HepG2 (cell line): ENCODE data around the gene PLAA. TPM values are rescaled to one million over a fixed set of nuclear protein-coding genes. Genes with fewer than 3 reads are reported as not detected.
A peak's percentile ranks its signal among the peaks of the same experiment; 100 is the strongest.

ENCODE experiments used
- CBX1 ChIP-seq: IDR thresholded peaks from one replicate; pipeline ENCODE4 v1.6.1; 2016; ENCODE audit warnings: antibody characterized with exemption, low read depth
- CCAR2 ChIP-seq: fragments of 200-400 bp; formaldehyde crosslinking; optimal IDR thresholded peaks from 2 replicates; pipeline ENCODE3; 2018; ENCODE audit warnings: low read depth, mild to moderate bottlenecking, low read length, moderate library complexity
- HDAC2 ChIP-seq: sonication (generic); formaldehyde crosslinking; IDR thresholded peaks from 2 replicates; pipeline ENCODE4 v1.4.0; 2020; ENCODE audit warnings: missing genetic modification reagents
- KLF13 ChIP-seq: sonication (generic); formaldehyde crosslinking; IDR thresholded peaks from 2 replicates; pipeline ENCODE4 v1.4.0; 2020; ENCODE audit warnings: mild to moderate bottlenecking, missing genetic modification reagents
- MAFG ChIP-seq: sonication (generic); formaldehyde crosslinking; IDR thresholded peaks from 2 replicates; pipeline ENCODE4 v1.5.1; 2020; ENCODE audit warnings: mild to moderate bottlenecking, missing genetic modification reagents
- NCOR1 ChIP-seq: fragments of 200-600 bp; sonication (generic); IDR thresholded peaks from 2 replicates; pipeline ENCODE4 v1.7.0; 2017; ENCODE audit warnings: antibody characterized with exemption, low read length, borderline replicate concordance
- NFIC ChIP-seq: IDR thresholded peaks from 2 replicates; pipeline ENCODE4 v1.6.1; 2012; ENCODE audit warnings: mild to moderate bottlenecking, low read length, inconsistent platforms
- SRF ChIP-seq: IDR thresholded peaks from 2 replicates; pipeline ENCODE4 v1.6.1; 2011; ENCODE audit warnings: mild to moderate bottlenecking, low read depth, low read length, moderate library complexity
- TP53 ChIP-seq: sonication (generic); formaldehyde crosslinking; conservative IDR thresholded peaks from 2 replicates; pipeline ENCODE4 v1.4.0; 2020; ENCODE audit warnings: missing genetic modification reagents
- ZFP41 ChIP-seq: sonication (generic); formaldehyde crosslinking; IDR thresholded peaks from 2 replicates; pipeline ENCODE4 v1.4.0; 2020; ENCODE audit warnings: mild to moderate bottlenecking, missing genetic modification reagents, borderline replicate concordance
- ZNF557 ChIP-seq: sonication (generic); formaldehyde crosslinking; IDR thresholded peaks from 2 replicates; pipeline ENCODE4 v1.4.0; 2020; ENCODE audit warnings: missing genetic modification reagents
- polyA plus RNA-seq, 8 experiments: library from polyadenylated mRNA; depleted of rRNA in 3 of 8; stranded (reverse) in 7 of 8; unstranded in 1 of 8; fragments of >200 nt; fragmentation: Illumina TruSeq in 4 of 8; extraction: Trizol in 4 of 8; gene quantifications; 2 replicates each; pipeline versions ENCODE4 v1.2.1 to v1.2.3, GENCODE V29; 2011 to 2016; ENCODE audit warnings: low read depth in 4 of 8, missing spikeins in 1 of 8, mixed read lengths in 1 of 8; ENCODE audit not compliant: insufficient read depth in 1 of 8
- total RNA-seq, 5 experiments: library from RNA; depleted of rRNA; stranded (reverse); fragments of >200 nt; fragmentation: Illumina TruSeq; extraction: Trizol; gene quantifications; 2 replicates each; pipeline ENCODE4 v1.2.3, GENCODE V29; 2016; ENCODE audit warnings: low read depth in 1 of 5
- TF ChIP-seq, protein P1 (sequence below): sonication (generic); formaldehyde crosslinking; IDR thresholded peaks from 2 replicates; pipeline ENCODE4 v1.4.0; 2020; ENCODE audit warnings: missing genetic modification reagents
- TF ChIP-seq, protein P2 (sequence below): sonication (generic); formaldehyde crosslinking; IDR thresholded peaks from 2 replicates; pipeline ENCODE4 v1.5.1; 2020; ENCODE audit warnings: mild to moderate bottlenecking, missing genetic modification reagents, moderate library complexity
- TF ChIP-seq, protein P3 (sequence below): sonication (generic); formaldehyde crosslinking; IDR thresholded peaks from 2 replicates; pipeline ENCODE4 v1.4.0; 2020; ENCODE audit warnings: missing genetic modification reagents
- TF ChIP-seq, protein P4 (sequence below): sonication (generic); formaldehyde crosslinking; IDR thresholded peaks from 2 replicates; pipeline ENCODE4 v1.4.0; 2020; ENCODE audit warnings: missing genetic modification reagents

PLAA gene
- total and polyA plus RNA-seq, 2 of the 13 experiments (the other 11 are each of a cell fraction or from before 2014, with no cell fraction given): 5.8 to 22.9 TPM

DNA sequence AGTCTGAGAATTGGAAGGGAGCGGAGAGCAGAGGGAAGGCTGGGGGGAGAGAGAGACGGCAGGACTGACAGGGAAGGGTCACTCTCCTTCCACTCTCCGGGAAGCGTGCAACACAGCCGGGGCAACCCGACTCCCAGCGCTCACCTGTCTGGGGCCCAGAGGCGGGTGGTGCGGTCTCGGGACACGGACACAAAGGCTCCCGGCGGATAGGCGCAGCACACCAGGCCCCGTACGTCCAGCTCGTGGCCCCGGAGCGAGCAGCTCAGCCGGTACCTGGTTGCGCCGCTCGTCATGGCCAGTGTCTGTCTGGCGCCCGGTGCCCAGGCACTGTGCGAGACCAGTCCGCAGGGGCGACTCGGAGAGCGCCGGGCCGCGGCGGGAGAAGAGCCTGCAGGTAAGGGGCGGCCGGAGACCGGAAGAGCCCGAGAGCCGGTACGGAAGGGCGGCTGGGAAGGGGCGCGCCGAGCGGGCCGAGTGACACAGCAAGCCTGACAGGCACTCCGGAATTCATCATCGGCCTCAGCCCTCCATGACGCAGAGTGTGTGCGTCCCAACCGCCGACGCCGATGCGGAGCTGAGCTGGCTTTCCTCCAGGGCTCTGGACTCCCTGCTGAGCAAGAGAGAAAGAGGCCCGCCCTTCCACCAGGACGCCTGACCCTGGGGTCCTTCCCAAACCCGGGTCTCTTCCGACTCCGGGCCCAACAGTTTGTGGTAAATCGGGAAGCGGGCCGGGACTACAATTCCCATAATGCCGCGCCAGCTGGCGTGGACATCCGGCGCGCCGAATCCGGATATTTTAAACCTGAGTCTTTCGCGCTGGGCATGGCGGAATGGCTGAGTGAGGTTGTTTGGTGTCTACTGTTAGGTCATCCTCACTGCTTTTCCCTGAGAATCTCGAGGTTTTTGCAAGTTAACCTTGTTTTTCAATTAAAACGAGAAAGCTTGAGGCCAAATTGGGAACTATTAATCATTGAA, at the start of gene PLAA (continued):
- TF ChIP-seq, protein P1, sequence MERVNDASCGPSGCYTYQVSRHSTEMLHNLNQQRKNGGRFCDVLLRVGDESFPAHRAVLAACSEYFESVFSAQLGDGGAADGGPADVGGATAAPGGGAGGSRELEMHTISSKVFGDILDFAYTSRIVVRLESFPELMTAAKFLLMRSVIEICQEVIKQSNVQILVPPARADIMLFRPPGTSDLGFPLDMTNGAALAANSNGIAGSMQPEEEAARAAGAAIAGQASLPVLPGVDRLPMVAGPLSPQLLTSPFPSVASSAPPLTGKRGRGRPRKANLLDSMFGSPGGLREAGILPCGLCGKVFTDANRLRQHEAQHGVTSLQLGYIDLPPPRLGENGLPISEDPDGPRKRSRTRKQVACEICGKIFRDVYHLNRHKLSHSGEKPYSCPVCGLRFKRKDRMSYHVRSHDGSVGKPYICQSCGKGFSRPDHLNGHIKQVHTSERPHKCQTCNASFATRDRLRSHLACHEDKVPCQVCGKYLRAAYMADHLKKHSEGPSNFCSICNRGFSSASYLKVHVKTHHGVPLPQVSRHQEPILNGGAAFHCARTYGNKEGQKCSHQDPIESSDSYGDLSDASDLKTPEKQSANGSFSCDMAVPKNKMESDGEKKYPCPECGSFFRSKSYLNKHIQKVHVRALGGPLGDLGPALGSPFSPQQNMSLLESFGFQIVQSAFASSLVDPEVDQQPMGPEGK (CRISPR knock-in tag): no peak
- TF ChIP-seq, protein P2, sequence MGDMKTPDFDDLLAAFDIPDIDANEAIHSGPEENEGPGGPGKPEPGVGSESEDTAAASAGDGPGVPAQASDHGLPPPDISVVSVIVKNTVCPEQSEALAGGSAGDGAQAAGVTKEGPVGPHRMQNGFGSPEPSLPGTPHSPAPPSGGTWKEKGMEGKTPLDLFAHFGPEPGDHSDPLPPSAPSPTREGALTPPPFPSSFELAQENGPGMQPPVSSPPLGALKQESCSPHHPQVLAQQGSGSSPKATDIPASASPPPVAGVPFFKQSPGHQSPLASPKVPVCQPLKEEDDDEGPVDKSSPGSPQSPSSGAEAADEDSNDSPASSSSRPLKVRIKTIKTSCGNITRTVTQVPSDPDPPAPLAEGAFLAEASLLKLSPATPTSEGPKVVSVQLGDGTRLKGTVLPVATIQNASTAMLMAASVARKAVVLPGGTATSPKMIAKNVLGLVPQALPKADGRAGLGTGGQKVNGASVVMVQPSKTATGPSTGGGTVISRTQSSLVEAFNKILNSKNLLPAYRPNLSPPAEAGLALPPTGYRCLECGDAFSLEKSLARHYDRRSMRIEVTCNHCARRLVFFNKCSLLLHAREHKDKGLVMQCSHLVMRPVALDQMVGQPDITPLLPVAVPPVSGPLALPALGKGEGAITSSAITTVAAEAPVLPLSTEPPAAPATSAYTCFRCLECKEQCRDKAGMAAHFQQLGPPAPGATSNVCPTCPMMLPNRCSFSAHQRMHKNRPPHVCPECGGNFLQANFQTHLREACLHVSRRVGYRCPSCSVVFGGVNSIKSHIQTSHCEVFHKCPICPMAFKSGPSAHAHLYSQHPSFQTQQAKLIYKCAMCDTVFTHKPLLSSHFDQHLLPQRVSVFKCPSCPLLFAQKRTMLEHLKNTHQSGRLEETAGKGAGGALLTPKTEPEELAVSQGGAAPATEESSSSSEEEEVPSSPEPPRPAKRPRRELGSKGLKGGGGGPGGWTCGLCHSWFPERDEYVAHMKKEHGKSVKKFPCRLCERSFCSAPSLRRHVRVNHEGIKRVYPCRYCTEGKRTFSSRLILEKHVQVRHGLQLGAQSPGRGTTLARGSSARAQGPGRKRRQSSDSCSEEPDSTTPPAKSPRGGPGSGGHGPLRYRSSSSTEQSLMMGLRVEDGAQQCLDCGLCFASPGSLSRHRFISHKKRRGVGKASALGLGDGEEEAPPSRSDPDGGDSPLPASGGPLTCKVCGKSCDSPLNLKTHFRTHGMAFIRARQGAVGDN (CRISPR knock-in tag): peak; percentile 87
- TF ChIP-seq HDAC2 (CRISPR knock-in tag): peak; percentile 71
- no peak for TF ChIP-seq CCAR2
- no peak for TF ChIP-seq TP53
- TF ChIP-seq, protein P3, sequence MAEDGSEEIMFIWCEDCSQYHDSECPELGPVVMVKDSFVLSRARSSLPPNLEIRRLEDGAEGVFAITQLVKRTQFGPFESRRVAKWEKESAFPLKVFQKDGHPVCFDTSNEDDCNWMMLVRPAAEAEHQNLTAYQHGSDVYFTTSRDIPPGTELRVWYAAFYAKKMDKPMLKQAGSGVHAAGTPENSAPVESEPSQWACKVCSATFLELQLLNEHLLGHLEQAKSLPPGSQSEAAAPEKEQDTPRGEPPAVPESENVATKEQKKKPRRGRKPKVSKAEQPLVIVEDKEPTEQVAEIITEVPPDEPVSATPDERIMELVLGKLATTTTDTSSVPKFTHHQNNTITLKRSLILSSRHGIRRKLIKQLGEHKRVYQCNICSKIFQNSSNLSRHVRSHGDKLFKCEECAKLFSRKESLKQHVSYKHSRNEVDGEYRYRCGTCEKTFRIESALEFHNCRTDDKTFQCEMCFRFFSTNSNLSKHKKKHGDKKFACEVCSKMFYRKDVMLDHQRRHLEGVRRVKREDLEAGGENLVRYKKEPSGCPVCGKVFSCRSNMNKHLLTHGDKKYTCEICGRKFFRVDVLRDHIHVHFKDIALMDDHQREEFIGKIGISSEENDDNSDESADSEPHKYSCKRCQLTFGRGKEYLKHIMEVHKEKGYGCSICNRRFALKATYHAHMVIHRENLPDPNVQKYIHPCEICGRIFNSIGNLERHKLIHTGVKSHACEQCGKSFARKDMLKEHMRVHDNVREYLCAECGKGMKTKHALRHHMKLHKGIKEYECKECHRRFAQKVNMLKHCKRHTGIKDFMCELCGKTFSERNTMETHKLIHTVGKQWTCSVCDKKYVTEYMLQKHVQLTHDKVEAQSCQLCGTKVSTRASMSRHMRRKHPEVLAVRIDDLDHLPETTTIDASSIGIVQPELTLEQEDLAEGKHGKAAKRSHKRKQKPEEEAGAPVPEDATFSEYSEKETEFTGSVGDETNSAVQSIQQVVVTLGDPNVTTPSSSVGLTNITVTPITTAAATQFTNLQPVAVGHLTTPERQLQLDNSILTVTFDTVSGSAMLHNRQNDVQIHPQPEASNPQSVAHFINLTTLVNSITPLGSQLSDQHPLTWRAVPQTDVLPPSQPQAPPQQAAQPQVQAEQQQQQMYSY: no peak; the same call in none of the 2 replicates
- TF ChIP-seq ZFP41 (CRISPR knock-in tag): peak; percentile 60; the same call in 1 of the 2 replicates
- TF ChIP-seq, protein P4, sequence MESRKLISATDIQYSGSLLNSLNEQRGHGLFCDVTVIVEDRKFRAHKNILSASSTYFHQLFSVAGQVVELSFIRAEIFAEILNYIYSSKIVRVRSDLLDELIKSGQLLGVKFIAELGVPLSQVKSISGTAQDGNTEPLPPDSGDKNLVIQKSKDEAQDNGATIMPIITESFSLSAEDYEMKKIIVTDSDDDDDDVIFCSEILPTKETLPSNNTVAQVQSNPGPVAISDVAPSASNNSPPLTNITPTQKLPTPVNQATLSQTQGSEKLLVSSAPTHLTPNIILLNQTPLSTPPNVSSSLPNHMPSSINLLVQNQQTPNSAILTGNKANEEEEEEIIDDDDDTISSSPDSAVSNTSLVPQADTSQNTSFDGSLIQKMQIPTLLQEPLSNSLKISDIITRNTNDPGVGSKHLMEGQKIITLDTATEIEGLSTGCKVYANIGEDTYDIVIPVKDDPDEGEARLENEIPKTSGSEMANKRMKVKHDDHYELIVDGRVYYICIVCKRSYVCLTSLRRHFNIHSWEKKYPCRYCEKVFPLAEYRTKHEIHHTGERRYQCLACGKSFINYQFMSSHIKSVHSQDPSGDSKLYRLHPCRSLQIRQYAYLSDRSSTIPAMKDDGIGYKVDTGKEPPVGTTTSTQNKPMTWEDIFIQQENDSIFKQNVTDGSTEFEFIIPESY (CRISPR knock-in tag): no peak
- no peak for TF ChIP-seq SRF
- no peak for TF ChIP-seq NFIC
- 0 out of 2 replicates have a peak, but pooled peaks have one; percentile 49 for TF ChIP-seq MAFG (CRISPR knock-in tag)
- TF ChIP-seq CBX1: no peak
- no peak for TF ChIP-seq ZNF557 (CRISPR knock-in tag)
- TF ChIP-seq KLF13 (CRISPR knock-in tag): no peak
- no peak for TF ChIP-seq NCOR1
